Stimulated activated CD8-positive, alpha-beta memory T cell treated with anti-CD3 and anti-CD28 coated beads, Interleukin-12 subunit alpha, Interleukin-12 subunit beta, amount 100 ng/mL, for 4 hours (primary cell): ENCODE results near the gene EMILIN1.
"Not testable (repeated sequence)": the region's sequence is repeated elsewhere in the genome, so short reads cannot be mapped to it uniquely, and the experiment has no call there.

Source experiments
- DNase-seq: peaks from one replicate; pipeline ENCODE4 v3.0.0-alpha.2; 2020; ENCODE audit warnings: low read depth

Gene EMILIN1

DNA sequence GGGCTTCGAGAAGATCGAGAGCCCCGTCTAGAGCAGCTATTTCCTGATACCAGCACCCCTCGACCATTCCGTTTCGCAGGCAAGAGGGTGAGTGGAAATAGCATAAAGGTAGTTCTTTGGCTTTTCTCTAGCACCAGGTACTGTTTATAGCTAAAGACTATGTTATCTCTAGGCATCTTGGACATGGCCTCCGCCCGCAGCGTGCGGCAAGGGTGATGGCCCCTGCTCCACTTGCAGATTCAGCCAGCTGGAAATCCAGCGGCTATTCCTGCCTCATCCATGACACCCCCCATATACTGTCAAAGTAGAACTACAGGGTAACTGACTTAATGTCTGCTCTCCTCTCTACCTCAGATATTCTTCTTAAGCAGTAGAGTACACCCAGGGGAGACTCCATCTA, 23.7 kb upstream of the EMILIN1 start:
- DNase-seq, result no peak

DNA sequence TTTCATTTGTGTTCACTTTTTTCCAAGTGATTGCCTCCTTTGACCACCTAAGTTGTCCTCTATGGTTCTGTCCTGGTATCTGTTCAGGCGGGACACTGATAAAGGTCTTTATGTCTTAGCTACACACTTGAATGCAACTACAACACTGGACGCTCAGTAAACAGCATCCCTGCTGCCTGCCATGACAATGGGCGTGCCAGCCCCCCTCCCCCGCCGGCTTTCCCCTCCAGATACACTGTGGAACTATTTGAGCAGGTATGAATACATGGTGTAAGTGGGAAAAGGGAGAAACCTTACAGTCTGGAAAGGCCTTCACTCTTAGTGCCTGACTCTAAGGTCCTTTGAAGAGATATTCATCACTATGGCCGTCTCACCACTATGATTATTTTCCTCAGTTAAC, 21.2 kb upstream of the EMILIN1 start:
- no peak for DNase-seq

DNA sequence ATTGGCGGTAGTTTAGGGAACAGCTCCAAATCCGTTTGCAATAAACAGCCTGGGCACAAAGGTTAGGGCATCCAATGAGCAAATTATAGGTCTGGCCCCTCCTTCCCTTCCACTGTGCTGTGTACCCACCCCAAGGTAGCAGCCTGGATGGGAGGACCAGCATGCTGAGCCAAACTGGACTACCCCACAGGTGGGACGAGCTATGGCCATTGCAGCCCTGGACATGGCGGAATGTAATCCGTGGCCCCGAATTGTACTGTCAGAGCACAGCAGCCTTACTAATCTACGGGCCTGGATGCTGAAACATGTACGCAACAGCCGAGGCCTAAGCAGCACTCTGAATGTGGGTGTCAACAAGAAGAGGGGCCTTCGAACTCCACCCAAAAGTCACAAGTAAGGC, 20.2 kb upstream of the EMILIN1 start:
- DNase-seq, result no peak

GRCh38 chr2:27059141-27059820, 19.1 kb upstream of the EMILIN1 start:
- DNase-seq, result no peak

DNA sequence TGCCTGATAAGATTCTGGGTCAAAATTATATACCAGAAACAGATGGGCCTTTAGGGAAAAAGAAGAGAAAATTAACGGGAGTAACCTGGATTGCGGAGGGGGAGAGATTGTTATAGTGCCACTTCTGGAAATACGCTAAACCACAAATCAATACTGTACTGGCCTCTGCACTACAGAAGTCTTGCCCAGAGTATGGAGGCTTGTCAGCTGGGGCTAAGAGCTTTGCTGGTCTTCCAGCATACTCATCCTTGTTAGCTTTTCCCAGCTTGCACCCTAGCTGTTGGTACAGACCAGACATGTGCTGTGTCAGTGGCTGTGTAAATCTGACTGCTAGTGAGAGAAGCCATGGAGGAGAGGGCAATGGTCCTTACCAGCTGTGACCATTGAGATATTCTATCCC, 18.1 kb upstream of the EMILIN1 start:
- no peak for DNase-seq

- DNase-seq, result no peak
Measured at GRCh38 chr2:27065128-27065527, 13.3 kb upstream of the EMILIN1 start.

- no peak for DNase-seq
Measured at GRCh38 chr2:27067385-27067784, 11.0 kb upstream of the EMILIN1 start.

- DNase-seq, result no peak
Measured at GRCh38 chr2:27069436-27069835, 9.0 kb upstream of the EMILIN1 start.

DNA sequence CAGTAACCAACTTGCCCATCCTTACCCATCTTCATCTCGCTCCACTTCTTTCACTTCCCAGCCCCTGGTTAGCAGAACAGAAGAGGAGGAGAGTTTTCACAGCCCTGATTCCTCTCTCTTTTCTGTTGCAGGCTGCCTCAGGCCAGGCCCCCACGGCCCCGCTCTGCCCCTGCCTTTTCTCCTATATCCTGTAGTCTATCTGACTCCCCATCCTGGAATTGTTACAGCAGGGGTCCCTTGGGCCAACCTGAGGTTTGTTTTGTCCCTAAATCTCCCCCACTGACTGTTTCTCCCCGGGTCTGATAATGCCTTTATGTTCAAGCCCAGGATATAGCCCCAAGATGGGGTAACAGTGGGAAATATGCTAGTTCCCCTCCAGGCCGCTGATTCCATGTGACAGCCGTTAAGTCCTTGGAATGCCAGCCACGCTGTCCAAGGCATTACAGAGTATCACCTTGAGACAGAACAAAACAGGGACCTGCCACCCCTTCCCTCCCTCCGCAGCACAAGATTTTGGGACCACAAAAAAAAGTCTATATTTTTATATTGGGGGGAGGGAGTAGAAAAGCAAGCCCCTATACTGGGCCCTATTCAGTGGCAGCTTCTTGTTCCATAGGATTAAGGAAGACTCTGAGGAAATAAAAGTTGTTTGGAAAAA, 8.3 kb upstream of the EMILIN1 start:
- no peak for DNase-seq

- no peak for DNase-seq
Measured at GRCh38 chr2:27070653-27071276, 7.7 kb upstream of the EMILIN1 start.

- DNase-seq, result peak; percentile 86
Measured at GRCh38 chr2:27071277-27071989, 7.0 kb upstream of the EMILIN1 start, which contains the start of gene OST4. TSS of gene OST4 (minus strand) at chr2:27071654.

DNA sequence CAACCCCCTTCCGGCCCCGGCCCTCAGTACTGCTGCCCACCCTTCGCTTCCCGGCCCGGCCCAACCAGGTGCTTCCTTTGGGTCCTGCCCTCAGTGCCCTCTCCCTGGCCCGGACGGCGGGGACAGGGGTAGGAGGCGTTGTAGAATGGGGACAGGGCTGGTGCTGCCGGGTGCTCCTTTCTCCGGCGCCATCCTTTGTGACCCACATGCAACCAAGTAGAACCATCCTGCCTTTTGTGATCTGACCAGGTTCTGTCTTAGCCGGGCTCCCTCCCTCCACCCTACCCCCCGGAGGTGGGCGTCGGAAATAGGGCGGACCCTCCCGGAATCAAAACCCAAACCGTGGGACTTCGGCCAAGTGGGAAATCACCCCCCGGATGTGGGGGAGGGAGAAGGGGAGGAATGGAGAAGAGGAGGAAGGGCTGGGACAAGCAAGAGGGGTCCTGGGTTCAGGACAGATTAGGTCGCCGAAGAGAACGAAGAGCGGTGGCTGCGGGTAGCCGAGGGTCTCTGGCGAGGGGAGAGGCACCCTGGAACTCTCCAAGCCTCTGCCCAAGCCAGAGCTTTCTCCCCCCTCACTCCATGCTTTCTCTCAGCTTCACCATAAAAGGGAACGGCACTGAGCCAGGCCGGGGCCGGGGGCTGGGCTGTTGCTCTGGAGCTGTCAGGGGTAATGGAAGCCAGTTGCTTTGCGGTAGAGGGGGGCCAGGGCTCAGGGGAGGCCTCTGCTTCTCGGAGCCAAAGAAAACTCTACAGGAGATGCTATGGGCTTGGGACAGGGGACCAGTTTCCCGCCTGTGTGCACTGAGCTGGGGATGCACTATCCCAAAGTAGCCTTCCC, 6.2 kb upstream of the EMILIN1 start:
- DNase-seq, result no peak

GRCh38 chr2:27072920-27073319, 5.5 kb upstream of the EMILIN1 start:
- no peak for DNase-seq

- DNase-seq, result no peak
Measured at GRCh38 chr2:27073782-27074181, 4.6 kb upstream of the EMILIN1 start.

GRCh38 chr2:27074738-27075565, 3.5 kb upstream of the EMILIN1 start:
- DNase-seq, result no peak

GRCh38 chr2:27075566-27075871, 2.9 kb upstream of the EMILIN1 start:
- not testable (repeated sequence) for DNase-seq

DNA sequence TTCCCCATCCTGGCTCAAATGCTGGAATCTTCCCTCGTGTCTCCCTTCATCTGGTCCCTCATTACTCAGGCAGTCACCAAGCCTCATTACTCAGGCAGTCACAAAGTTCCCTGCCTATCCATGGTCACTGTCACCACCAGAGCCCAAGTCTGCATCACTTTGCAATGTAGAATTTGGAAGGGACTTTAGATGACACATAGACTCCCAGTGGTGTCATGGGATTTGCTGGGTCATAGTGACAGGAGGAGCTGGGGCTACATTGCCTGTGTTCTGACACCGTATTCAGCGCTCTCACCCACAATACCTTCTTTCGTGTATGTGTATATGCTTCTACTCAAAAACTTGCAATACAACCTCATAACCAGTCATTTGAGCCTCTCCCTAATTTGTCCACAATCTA, 2.1 kb upstream of the EMILIN1 start:
- no peak for DNase-seq

DNA sequence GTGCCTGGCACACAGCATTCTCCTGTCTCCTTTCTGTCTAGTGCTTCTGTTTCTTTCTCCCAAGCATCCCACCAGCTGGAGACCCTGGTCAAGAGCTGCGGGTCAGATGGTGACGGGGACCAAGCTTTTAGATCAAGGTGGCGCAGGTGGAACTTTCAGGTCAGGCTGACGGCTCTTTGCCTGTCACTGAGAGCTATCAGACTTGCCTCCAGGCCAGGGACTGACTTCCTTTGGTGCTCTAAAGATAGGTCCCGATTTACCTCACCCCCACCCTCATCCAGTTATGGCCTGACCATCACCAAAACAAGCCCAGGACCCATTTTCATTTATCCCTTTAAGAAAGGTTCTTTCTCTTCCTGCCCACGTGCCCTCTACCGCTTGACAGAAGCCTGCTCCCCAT, 1.2 kb upstream of the EMILIN1 start:
- DNase-seq, result no peak

DNA sequence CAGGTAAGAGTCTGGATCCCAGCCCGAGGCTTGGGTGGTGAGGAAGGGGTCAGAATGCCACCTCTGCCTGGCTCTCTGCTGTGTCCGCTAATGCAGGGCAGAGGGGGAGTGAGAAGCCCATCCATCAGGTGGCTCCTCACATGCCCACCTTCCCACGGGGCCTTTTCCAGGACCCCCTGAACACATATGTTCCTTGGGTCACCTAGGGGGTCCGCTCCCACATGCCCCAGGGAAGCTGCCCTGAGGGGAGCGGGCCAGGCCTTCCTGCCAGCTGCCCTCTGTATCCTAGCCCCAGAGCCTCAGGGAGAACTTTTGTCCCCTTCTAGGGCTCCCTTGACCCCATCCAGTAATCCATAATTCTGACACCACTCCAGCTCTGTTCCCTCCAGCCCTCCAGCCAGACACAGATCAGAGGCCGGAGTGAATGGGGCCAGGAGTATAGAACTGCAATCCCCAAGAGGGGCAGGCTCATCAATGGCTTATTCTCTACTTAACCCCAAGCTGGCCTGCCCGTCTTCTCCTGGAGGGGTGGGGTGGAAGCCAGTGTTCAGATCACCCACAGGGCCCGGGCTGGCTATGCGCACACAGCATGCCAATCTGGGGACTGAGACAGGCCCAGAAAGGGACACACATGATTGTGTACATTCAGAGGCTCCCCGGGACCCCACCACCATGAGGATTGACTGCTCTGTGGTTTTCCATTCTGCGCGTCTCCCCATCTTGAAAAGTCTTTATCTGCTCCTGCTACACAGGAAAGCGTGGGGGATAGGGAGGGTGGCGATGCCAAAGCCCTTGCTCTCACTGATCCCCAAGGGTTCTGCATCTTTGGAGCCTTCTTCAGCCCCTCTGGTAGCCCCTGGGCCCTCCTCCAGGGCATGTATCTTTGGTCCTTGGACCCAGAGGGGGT, 1.1 kb downstream of the EMILIN1 start:
- no peak for DNase-seq

- DNase-seq, result no peak
Measured at GRCh38 chr2:27080140-27080469, 1.7 kb downstream of the EMILIN1 start.
